ENCODE data around the gene EARS2. TPM values are rescaled to one million over a fixed set of nuclear protein-coding genes. Genes with fewer than 3 reads are reported as not detected.

EARS2 gene
- total and polyA plus RNA-seq, 2 of the 8 experiments (the other 6 are each of a cell fraction or from before 2014, with no cell fraction given), result 47.8 to 111 TPM

DNA sequence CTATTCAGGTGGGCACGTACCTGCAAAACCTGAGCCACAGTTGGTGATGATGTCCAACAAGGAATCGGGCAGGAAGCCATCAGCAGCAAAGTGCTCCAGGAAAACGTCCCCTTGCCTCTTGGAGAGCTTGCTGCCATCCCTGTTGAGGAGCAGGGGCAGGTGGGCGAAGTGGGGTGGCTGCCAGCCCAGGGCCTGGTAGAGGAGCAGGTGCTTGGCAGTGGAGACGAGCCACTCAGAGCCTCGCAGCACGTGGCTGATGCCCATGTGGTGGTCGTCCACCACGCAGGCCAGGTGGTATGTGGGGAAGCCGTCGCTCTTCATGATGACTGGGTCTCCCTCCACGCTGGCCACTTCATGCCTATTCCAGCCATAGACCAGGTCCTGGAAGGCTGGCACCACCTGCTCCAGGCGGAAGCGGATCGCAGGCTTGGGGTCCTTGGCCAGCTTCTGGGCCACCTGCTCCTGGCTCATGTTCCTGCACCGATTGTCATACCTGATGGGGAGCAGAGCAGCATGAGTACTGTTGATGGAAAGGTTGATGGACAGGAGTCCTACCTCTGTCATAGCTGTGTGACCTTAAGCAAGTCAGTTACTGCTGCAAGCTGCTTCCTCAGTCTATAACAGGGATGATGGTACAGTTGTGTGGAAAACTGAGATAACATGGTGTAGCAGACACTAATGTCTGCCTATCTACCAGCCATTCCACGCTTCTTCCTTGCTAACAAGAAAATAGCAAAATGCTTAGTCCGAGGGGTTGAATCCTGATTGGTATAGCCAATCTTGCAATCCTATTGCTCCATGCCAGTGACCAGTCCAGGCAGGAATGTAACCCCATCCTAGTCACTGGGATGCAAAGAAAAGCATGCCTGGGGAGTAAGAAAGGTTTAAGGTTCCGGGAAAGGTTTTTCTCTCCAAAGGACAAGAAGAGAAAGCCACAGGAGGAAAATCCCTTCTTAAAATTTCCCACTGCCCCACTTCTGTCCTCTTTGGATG, 22.0 kb downstream of the EARS2 start (continued):
- TF ChIP-seq, protein P1, sequence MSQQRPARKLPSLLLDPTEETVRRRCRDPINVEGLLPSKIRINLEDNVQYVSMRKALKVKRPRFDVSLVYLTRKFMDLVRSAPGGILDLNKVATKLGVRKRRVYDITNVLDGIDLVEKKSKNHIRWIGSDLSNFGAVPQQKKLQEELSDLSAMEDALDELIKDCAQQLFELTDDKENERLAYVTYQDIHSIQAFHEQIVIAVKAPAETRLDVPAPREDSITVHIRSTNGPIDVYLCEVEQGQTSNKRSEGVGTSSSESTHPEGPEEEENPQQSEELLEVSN (IDR thresholded peaks at IDR 0.05), result no peak
- TF ChIP-seq BRCA1 (IDR thresholded peaks at IDR 0.05; ENCODE audit: low read depth, low read length) (no peak), RBBP5 (IDR thresholded peaks at IDR 0.05; ENCODE audit: borderline replicate concordance, low read depth, low read length) (no peak)
